Posterior vena cava (tissue), 2 donors: ENCODE data around the gene GMPPA. TPM values are rescaled to one million over a fixed set of nuclear protein-coding genes. Genes with fewer than 3 reads are reported as not detected.

ENCODE experiments used
- DNase-seq: peaks from one replicate; pipeline ENCODE4 v3.0.0-alpha.2; 2020; ENCODE audit warnings: low spot score
- intact Hi-C, 2 donors: fragments of 100-400 bp; cut with DNase I; formaldehyde crosslinking; loops; one replicate each; pipeline versions ENCODE4 v1.14.1 to v1.14.2; 2022 to 2023
- total RNA-seq, 2 donors: library from RNA; stranded (reverse); fragmentation: NEBNext Ultra II Directional; extraction: Animal tissue kit (Norgen Biotek cat#: 25700); gene quantifications; one replicate each; pipeline ENCODE4 v1.2.1, GENCODE V29; 2021
- donor health status: DM: yes; HTN: yes; CAD: no.
- donor health status: DM: yes; HTN: yes; CAD: no.

GMPPA gene
- total RNA-seq, 2 donors from 2014 or later: 33.9 to 42.8 TPM

DNA sequence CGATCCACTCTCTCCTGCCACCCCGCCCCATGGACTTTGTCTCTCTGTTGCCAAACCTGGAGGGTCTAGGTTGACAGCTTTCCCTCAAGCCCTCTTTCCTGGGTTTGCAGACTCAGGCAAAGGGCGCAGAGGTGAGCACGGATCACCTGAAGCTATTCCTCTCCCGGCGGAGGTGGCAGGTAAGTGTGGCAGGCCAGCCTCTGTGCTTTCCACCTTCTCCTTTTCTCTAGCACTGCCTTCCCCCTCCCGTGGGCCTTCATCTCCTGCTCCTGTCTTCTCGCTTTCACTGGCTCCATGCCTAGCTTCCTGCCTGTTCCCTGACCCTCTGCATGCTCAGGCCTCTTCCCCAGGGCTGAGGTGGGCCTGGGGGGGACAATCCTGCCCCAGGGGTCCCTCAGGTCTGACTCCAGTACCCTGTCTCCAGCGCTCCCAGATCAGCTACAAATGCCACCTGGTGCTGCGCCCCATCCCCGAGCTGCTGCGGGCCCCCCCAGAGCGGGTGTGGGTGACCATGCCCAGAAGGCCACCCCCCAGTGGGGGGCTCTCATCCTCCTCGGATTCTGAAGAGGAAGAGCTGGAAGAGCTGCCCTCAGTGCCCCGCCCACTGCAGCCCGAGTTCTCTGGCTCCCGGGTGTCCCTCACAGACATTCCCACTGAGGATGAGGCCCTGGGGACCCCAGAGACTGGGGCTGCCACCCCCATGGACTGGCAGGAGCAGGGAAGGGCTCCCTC is 15.9 kb upstream of the GMPPA start:
- intact Hi-C loops: no loop called here
- DNase-seq: no peak

DNA sequence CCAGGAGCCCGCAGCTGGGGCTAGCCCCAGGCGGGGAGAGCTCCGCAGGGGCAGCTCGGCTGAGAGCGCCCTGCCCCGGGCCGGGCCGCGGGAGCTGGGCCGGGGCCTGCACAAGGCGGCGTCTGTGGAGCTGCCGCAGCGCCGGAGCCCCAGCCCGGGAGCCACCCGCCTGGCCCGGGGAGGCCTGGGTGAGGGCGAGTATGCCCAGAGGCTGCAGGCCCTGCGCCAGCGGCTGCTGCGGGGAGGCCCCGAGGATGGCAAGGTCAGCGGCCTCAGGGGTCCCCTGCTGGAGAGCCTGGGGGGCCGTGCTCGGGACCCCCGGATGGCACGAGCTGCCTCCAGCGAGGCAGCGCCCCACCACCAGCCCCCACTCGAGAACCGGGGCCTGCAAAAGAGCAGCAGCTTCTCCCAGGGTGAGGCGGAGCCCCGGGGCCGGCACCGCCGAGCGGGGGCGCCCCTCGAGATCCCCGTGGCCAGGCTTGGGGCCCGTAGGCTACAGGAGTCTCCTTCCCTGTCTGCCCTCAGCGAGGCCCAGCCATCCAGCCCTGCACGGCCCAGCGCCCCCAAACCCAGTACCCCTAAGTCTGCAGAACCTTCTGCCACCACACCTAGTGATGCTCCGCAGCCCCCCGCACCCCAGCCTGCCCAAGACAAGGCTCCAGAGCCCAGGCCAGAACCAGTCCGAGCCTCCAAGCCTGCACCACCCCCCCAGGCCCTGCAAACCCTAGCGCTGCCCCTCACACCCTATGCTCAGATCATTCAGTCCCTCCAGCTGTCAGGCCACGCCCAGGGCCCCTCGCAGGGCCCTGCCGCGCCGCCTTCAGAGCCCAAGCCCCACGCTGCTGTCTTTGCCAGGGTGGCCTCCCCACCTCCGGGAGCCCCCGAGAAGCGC is 15.0 kb upstream of the GMPPA start:
- no peak for DNase-seq
- intact Hi-C loops: no loop called here

DNA sequence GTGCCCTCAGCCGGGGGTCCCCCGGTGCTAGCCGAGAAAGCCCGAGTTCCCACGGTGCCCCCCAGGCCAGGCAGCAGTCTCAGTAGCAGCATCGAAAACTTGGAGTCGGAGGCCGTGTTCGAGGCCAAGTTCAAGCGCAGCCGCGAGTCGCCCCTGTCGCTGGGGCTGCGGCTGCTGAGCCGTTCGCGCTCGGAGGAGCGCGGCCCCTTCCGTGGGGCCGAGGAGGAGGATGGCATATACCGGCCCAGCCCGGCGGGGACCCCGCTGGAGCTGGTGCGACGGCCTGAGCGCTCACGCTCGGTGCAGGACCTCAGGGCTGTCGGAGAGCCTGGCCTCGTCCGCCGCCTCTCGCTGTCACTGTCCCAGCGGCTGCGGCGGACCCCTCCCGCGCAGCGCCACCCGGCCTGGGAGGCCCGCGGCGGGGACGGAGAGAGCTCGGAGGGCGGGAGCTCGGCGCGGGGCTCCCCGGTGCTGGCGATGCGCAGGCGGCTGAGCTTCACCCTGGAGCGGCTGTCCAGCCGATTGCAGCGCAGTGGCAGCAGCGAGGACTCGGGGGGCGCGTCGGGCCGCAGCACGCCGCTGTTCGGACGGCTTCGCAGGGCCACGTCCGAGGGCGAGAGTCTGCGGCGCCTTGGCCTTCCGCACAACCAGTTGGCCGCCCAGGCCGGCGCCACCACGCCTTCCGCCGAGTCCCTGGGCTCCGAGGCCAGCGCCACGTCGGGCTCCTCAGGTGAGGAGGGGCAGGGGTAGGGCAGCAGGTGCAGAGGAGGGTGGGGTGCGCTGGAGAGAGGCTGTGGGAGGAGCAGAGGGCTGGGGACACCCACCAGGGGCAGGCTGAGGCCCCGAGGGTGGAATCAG is 14.1 kb upstream of the GMPPA start:
- no peak for DNase-seq
- intact Hi-C loops: no loop called here

DNA sequence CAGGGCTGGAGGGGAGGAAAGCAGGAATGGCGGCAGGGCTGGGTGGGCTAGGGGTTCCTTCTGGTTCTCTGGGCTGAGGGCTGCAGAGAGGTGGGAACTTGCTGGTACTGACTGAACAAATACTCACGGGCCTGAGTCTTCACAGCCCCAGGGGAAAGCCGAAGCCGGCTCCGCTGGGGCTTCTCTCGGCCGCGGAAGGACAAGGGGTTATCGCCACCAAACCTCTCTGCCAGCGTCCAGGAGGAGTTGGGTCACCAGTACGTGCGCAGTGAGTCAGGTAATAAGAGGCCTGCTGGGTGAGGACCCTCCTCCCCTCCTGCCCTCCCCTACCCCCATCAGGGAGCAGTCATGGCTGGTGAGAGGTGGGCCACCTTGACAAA is 13.5 kb upstream of the GMPPA start:
- intact Hi-C loops: no loop called here
- no peak for DNase-seq

DNA sequence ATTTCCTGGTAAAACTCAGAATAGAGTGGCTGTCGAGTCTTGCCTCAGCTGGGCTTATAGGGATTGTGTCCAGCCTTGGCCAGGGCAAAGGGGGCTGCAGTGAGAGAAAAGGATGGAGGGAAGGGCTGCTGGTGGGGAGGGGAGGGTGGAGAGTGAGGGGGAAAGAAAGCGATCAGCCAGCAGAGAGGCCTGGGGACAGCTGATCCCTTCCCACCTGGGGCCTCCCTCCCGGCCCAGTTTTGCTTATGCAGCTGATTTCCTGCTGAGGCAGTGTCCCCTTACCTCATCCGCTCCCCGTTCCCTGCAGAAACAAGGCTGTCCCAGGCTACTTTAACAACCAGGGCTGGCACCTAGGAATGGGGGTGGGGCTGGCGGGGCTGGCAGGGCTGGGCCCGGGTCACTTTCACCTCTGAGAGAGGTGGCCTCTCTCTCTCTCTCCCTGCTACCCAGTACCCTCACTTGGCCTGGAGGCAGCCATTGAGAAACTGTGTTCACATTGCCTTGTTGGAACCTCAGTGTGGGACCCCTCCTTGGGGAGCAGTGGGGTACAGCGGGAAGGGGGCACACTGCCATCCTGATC is 12.2 kb upstream of the GMPPA start:
- intact Hi-C loops: no loop called here
- DNase-seq: no peak

DNA sequence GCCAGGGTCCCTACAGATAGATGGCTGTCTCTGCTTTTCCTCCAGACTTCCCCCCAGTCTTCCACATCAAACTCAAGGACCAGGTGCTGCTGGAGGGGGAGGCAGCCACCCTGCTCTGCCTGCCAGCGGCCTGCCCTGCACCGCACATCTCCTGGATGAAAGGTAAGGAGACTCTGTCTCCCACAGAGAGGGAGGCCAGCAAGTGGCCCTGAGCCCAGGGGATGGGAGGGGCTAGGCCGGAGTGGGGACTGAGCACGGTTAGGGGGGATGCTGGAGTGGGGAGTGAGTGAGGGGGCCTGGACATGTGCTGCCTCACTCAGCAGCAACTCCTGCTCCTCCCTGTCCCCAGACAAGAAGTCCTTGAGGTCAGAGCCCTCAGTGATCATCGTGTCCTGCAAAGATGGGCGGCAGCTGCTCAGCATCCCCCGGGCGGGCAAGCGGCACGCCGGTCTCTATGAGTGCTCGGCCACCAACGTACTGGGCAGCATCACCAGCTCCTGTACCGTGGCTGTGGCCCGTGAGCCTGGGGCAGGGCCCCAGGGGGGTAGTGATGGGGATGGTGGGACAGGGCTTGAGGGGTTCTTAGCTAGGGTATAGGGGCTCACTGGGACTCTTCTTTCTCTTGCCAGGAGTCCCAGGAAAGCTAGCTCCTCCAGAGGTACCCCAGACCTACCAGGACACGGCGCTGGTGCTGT is 10.4 kb upstream of the GMPPA start:
- no peak for DNase-seq
- intact Hi-C loops: no loop called here

DNA sequence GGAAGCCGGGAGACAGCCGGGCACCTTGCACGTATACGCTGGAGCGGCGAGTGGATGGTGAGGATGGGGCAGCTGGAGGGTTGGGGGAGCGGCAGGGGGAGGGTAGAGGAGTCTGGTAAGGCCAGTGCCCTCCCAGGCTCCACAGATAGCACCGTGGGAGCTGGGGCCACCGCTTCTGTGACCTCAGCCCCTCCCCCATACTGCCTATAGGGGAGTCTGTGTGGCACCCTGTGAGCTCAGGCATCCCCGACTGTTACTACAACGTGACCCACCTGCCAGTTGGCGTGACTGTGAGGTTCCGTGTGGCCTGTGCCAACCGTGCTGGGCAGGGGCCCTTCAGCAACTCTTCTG is 9.9 kb upstream of the GMPPA start:
- DNase-seq: no peak
- intact Hi-C loops: no loop called here

DNA sequence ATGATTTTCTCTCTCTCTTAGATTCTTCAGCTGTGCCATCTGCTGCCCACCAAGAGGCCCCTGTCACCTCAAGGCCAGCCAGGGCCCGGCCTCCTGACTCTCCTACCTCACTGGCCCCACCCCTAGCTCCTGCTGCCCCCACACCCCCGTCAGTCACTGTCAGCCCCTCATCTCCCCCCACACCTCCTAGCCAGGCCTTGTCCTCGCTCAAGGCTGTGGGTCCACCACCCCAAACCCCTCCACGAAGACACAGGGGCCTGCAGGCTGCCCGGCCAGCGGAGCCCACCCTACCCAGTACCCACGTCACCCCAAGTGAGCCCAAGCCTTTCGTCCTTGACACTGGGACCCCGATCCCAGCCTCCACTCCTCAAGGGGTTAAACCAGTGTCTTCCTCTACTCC is 9.4 kb upstream of the GMPPA start:
- intact Hi-C loops: no loop called here
- no peak for DNase-seq

DNA sequence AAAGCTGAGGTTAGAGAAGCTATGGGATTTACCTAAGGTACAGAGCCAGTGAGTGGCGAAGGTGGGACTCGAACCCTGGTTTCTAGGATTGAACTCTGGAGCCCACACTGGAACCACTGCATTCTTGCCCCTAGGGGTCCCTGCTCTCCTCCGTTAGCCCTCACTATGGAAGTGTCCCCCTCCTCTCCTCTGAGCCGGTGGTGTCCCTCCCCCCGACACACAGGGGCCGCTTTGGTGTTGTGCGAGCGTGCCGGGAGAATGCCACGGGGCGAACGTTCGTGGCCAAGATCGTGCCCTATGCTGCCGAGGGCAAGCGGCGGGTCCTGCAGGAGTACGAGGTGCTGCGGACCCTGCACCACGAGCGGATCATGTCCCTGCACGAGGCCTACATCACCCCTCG is 8.5 kb upstream of the GMPPA start:
- no peak for DNase-seq
- intact Hi-C loops: no loop called here

DNA sequence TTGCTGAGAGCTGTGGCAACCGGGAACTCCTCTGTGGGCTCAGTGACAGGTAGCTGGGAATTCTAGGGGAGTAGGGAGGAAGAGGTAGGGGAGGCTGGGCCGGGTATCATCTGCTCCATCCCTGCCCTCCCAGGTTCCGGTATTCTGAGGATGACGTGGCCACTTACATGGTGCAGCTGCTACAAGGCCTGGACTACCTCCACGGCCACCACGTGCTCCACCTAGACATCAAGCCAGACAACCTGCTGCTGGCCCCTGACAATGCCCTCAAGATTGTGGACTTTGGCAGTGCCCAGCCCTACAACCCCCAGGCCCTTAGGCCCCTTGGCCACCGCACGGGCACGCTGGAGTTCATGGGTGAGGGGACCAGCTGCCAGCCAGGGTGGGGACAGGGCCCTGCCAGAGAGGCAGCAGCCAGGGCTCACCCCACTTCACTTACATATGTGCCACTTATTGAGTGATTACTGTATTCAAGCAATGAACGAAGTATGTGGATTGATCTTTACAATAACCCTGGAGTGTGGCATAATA is 8.0 kb upstream of the GMPPA start:
- no peak for DNase-seq
- intact Hi-C loops: no loop called here

DNA sequence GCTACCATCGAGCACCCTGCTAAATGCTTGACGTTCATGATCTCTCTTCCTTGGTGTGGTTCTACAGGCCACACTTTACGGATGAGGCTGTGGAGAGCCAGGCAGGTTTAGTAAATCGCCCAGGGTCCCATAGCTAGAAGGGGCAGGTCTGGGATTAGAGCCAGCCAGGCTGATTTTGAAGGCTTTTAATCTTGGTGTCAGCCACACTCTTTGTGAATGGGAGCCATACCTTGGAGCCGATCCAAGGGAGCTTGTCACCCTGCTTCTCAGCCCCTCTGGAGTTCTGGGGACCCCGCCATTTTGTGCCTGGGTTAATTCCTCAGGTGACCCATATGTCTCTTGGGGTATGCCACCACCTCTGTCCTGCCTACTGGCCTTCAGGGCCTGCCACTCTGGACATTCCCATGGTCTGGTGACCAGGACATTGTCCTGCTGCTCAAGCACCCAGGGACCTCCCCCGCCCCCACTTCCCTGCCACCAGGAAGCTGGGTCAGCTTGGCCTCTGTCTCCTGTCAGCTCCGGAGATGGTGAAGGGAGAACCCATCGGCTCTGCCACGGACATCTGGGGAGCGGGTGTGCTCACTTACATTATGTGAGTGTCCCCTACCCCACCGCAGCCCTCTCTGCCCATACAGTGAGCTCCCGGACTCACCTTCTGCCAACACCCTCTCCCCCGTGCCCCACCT is 7.3 kb upstream of the GMPPA start:
- DNase-seq: no peak
- intact Hi-C loops: no loop called here

DNA sequence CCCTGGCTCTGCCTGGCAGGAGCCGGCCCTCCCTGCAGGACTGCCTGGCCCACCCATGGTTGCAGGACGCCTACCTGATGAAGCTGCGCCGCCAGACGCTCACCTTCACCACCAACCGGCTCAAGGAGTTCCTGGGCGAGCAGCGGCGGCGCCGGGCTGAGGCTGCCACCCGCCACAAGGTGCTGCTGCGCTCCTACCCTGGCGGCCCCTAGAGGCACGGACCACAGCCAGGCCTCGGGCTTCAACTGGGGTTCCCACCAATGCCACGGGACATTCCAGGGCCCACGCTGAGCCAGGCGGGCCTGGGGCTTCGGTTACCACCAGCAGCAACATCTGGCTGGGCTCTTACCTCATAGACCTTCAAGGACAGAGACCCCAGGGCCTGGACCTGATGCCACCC is 6.1 kb upstream of the GMPPA start:
- DNase-seq: no peak
- intact Hi-C loops: no loop called here

DNA sequence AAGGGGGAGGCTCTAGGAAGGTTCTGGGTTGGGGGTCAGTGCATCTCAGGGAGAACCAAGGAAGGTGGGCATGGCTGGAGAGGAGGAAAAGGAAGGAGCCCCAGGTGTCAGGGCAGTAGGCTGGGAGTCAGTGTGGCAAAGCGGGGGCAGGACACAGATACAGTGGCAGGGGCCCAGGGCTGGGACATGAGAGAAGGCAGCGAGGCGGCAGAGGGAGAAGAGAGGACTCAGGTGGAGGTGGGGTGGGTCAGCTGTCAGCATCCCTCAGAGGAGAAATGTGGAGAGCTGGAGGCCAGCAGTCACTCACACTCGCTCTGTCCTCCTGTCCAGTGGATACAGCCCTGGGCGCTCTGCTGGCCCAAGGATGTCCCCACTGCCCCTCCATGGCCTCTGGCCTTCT is 5.6 kb upstream of the GMPPA start:
- intact Hi-C loops: no loop called here

DNA sequence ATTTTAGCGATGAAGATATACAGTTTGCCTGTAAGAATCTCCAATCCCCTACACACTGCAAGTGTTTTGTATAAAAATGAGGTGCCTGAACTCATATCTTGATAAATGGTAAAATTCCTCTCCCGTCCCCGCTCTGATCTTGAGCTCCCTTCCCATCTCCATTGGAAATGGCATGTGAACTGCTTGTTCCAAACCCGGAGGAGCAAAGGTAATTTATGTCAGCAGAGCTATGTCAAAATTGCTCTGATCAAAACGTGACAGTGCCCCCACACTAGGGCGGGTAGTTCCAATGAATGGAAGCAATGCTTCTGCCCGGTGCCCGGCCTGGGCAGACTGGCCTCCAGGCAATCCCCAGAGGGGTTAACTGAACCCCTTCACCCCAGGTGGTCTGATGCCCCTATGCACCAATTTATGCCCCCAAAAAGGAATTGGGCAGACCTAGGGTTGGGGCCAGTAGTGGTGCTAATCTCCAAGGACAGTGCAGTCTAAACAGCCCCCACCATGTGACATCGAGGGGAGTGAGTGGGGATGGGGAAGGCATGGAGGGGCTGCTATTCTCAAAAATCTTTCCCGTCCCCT is 3.6 kb upstream of the GMPPA start:
- intact Hi-C loops: no loop called here

More for the DNA sequence above, 5.6 kb upstream of the GMPPA start:
- no peak for DNase-seq

DNA sequence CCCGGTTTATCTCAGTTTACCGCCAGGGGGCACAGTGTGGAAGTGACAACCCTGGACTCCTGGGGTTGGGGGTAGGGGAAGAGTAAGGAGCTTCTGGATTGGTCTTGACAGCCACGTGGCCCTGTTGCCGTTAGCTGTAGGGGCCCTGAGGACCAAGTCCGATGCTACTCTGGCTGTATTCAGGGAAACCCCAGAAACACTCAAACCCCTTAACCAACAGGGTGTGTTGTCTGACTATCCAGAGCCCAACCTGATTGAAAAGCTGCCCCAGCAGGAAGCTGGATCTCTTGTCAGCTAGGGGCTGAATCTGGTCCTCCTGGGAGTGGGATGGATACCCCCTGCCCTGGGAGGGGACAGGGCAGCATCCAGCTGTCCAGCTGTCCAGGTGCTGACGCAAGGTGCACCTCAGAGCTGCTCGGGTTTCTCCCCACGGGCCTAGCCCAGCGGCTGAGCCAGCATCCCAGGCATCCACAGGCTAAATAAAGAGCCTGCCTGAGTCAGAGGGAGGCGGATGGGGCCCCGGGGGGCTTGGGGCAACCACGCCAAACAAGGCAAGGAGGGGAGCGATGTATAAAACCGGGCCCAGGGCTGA is 3.1 kb upstream of the GMPPA start:
- no peak for DNase-seq

More for the DNA sequence above, 3.6 kb upstream of the GMPPA start:
- no peak for DNase-seq

DNA sequence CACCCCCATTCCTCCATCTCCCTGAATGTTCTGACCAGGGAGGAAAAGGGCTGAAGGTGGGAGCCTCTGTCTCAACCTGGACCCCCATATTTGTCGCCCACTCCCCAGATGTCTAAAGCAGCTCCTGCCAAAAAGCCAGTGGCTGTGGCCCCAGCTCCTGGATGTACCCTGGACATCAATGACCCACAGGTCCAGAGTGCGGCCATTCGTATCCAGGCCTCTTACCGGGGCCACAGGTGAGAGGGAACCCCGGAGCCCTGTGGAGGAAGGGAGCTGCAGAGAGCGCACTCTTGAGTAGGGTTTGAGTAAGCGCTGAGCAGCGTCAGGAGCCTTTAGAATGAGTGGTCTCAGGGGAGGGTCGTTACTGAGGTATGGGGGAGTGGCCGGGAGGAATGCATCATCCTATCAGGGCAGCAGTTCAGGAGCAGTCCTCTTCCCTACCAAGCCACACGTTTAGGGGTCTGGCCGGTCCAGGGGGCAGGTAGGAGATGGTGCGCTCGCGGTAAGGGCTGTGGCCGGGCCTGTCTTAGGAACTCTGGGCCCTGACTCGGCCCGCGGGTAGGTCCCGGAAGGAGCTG is 2.4 kb upstream of the GMPPA start:
- DNase-seq: no peak
- intact Hi-C loops: no loop called here

More for the DNA sequence above, 3.1 kb upstream of the GMPPA start:
- intact Hi-C loops: no loop called here

DNA sequence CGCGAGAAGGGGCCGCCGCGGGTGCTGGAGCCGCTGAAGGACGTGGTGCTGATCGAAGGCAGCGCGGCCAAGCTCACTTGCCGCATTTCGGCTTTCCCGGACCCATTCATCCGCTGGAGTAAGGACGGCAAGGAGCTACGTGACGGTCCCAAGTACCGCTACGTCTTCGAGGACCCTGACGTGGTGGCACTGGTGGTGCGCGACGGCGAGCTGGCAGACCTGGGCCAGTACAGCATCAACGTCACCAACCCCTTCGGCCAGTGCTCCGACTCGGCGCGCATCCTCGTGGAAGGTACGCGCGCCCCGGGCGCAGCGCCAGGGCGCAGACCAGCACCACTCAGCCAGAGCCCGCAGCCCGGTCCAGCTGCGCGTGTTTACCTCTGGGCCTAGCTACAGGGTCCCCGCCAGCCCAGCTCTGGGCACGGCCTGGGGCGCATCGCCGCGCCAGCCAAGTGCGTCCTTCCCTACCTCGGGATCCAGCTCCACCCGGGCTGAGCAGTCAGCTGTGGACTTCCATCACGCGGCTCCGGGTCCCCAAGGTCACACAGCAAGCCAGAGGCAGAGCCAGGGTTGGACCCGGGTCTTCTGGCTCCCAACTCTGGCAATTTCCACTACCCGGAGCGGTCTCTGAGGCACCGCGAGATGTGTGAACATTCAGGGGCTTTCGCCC is 1.7 kb upstream of the GMPPA start:
- no peak for DNase-seq

More for the DNA sequence above, 1.7 kb upstream of the GMPPA start:
- intact Hi-C loops: no loop called here
